Omental fat pad (tissue), 4 donors: ENCODE results near the gene DLGAP4. TPM values are rescaled to one million over a fixed set of nuclear protein-coding genes. Genes with fewer than 3 reads are reported as not detected.
"Not testable (repeated sequence)": the region's sequence is repeated elsewhere in the genome, so short reads cannot be mapped to it uniquely, and the experiment has no call there.

Source experiments
- ATAC-seq: fragments of 150-250 bp; one replicate; pipeline ENCODE4 v1.9.1; 2016; ENCODE audit warnings: mild to moderate bottlenecking, moderate library complexity; ENCODE audit not compliant: low FRiP score
- DNase-seq: peaks from one replicate; pipeline ENCODE4 v3.0.0-alpha.2; 2019; ENCODE audit warnings: low spot score
- total RNA-seq, 4 donors: library from RNA; depleted of rRNA; stranded (reverse); fragments of >200 nt; gene quantifications; one replicate each; pipeline ENCODE4 v1.1.0, GENCODE V29; 2016
- TF ChIP-seq, protein P1 (sequence below), 3 donors: fragments of 450-650 bp; IDR thresholded peaks; one replicate each; pipeline ENCODE4 v1.5.1; 2016 to 2017; ENCODE audit warnings: antibody characterized with exemption in 3 of 3, mild to moderate bottlenecking in 3 of 3, moderate library complexity in 2 of 3

Gene DLGAP4
- total RNA-seq, 4 donors from 2014 or later: 26.0 to 42.6 (median 30.7) TPM

DNA sequence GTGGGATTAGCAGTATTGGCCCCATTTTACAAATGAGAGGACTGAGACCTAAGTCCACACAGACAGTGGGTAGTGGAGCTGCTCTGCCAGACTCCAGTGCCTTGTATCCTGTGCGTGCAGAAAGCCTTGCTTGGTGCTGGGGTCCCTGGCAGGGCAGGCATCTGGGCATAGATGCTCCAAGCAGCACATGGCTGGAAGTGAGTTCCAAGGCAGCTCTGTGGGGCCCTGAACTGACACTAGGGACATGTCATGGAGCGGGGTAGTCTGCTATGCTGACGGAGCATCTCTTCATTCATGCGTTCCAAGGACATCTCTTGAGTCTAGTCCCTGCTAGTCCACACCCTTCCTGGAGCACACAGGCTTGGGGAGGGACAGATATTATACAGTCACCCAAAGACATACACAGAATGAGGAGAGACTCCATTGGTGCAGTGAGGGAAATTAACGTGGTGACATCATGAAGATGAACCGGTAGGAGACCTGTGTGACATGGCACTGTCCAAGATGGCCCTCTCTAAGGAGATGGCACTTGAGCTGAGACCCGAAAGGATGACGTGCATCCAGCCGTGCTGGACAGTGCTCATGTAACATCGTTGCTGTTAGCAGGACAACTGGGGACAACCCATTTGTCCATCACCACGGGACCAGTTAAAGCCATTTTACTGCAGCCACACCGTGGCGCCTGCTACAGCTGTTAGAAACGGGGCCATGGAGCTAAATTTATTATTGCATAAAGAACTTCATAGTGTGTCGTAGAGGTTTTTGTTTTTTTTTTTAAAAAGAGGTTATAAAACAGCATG, 65.1 kb downstream of the DLGAP4 start:
- TF ChIP-seq, protein P1, sequence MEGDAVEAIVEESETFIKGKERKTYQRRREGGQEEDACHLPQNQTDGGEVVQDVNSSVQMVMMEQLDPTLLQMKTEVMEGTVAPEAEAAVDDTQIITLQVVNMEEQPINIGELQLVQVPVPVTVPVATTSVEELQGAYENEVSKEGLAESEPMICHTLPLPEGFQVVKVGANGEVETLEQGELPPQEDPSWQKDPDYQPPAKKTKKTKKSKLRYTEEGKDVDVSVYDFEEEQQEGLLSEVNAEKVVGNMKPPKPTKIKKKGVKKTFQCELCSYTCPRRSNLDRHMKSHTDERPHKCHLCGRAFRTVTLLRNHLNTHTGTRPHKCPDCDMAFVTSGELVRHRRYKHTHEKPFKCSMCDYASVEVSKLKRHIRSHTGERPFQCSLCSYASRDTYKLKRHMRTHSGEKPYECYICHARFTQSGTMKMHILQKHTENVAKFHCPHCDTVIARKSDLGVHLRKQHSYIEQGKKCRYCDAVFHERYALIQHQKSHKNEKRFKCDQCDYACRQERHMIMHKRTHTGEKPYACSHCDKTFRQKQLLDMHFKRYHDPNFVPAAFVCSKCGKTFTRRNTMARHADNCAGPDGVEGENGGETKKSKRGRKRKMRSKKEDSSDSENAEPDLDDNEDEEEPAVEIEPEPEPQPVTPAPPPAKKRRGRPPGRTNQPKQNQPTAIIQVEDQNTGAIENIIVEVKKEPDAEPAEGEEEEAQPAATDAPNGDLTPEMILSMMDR (IDR thresholded peaks at IDR 0.05): no peak
- no peak for DNase-seq
- no peak for ATAC-seq

- ATAC-seq: no peak
- no peak for DNase-seq
- TF ChIP-seq, protein P1 (IDR thresholded peaks at IDR 0.05): no peak
Measured at GRCh38 chr20:36372666-36373065, 66.5 kb downstream of the DLGAP4 start.

DNA sequence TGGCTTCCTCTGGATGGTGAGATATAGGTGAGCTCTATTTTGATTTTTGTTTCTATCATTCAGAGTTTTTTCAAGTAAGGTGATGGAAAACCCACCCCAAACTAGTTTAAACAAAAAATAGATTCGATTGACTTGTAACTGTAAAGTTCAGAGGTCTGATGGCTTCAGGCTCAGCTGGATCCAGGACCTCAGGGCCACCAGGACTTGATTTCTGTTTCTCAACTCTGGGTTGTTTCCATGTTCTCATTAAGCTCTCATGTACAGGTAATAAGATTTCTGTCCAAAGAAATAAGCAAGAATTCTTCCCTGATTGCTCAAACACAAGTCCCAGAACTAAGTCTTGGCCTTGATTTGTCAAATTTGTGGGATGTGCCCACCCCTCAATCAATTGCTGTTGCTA, 67.0 kb downstream of the DLGAP4 start:
- DNase-seq: no peak
- no peak for ATAC-seq
- TF ChIP-seq, protein P1 (IDR thresholded peaks at IDR 0.05): no peak

GRCh38 chr20:36374995-36375394, 68.9 kb downstream of the DLGAP4 start:
- TF ChIP-seq, protein P1 (IDR thresholded peaks at IDR 0.05): no peak
- DNase-seq: no peak
- ATAC-seq: no peak

- DNase-seq (no peak), ATAC-seq (no peak)
- TF ChIP-seq, protein P1 (IDR thresholded peaks at IDR 0.05): no peak
Measured at GRCh38 chr20:36377348-36378326, 71.5 kb downstream of the DLGAP4 start.

GRCh38 chr20:36378686-36379085, 72.5 kb downstream of the DLGAP4 start:
- TF ChIP-seq, protein P1 (IDR thresholded peaks at IDR 0.05): no peak
- DNase-seq: no peak
- ATAC-seq: no peak

GRCh38 chr20:36379914-36380313, 73.8 kb downstream of the DLGAP4 start:
- not testable (repeated sequence) for DNase-seq, ATAC-seq
